SK-N-SH treated with all-trans-retinoic acid at 6 μM for 48 hours (cell line): ENCODE results near the gene SLAMF1.

ENCODE experiments used
- ATAC-seq: fragments of 200-7000 bp; cut with Tn5 transposase; 3 replicates; pipeline ENCODE4 v1.9.1; 2020; ENCODE audit warnings: mild to moderate bottlenecking, moderate library complexity
- ARNTL ChIP-seq: fragments of 450-650 bp; formaldehyde crosslinking; IDR thresholded peaks from 2 replicates; pipeline ENCODE4 v1.5.0; 2020; ENCODE audit warnings: low read depth, mild to moderate bottlenecking, moderate library complexity, borderline replicate concordance
- BACH2 ChIP-seq: fragments of 250-450 bp; sonication (Bioruptor Pico); IDR thresholded peaks from 2 replicates; pipeline ENCODE4 v1.9.0; 2021; ENCODE audit warnings: mild to moderate bottlenecking, borderline replicate concordance
- CSDC2 ChIP-seq: fragments of 250-450 bp; sonication (Bioruptor Pico); IDR thresholded peaks from 2 replicates; pipeline ENCODE4 v1.5.0; 2020; ENCODE audit warnings: mild to moderate bottlenecking, moderate library complexity
- ESRRG ChIP-seq: fragments of 250-450 bp; sonication (Bioruptor Pico); IDR thresholded peaks from 2 replicates; pipeline ENCODE4 v1.6.1; 2021; ENCODE audit warnings: mild to moderate bottlenecking
- GLIS3 ChIP-seq: fragments of 250-450 bp; sonication (Bioruptor Pico); IDR thresholded peaks from 2 replicates; pipeline ENCODE4 v1.5.0; 2020; ENCODE audit warnings: mild to moderate bottlenecking, moderate library complexity
- ISL1 ChIP-seq: fragments of 250-450 bp; sonication (Bioruptor Pico); IDR thresholded peaks from 2 replicates; pipeline ENCODE4 v2.1.2; 2022; ENCODE audit warnings: mild to moderate bottlenecking, moderate library complexity
- OSR1 ChIP-seq: fragments of 250-450 bp; sonication (Bioruptor Pico); IDR thresholded peaks from 2 replicates; pipeline ENCODE4 v1.8.0; 2022; ENCODE audit warnings: moderate library complexity, mild to moderate bottlenecking, inconsistent platforms
- PPARA ChIP-seq: fragments of 250-450 bp; sonication (Bioruptor Pico); IDR thresholded peaks from 2 replicates; pipeline ENCODE4 v1.5.0; 2020; ENCODE audit warnings: mild to moderate bottlenecking, borderline replicate concordance
- RARB ChIP-seq: fragments of 250-450 bp; sonication (Bioruptor Pico); IDR thresholded peaks from 2 replicates; pipeline ENCODE4 v1.8.0; 2021; ENCODE audit warnings: mild to moderate bottlenecking, moderate library complexity
- SNAI2 ChIP-seq: fragments of 250-450 bp; sonication (Bioruptor Pico); IDR thresholded peaks from 2 replicates; pipeline ENCODE4 v1.5.0; 2020; ENCODE audit warnings: mild to moderate bottlenecking, moderate library complexity
- TCF4 ChIP-seq: fragments of 250-450 bp; sonication (Bioruptor Pico); IDR thresholded peaks from 2 replicates; pipeline ENCODE4 v1.8.0; 2021; ENCODE audit warnings: mild to moderate bottlenecking, moderate library complexity, borderline replicate concordance
- TOX ChIP-seq: fragments of 250-450 bp; sonication (Bioruptor Pico); IDR thresholded peaks from 2 replicates; pipeline ENCODE4 v1.8.0; 2021; ENCODE audit warnings: mild to moderate bottlenecking, moderate library complexity, borderline replicate concordance
- ZFP3 ChIP-seq: fragments of 250-450 bp; sonication (Bioruptor Pico); IDR thresholded peaks from 2 replicates; pipeline ENCODE4 v1.5.0; 2020; ENCODE audit warnings: mild to moderate bottlenecking, moderate library complexity
- ZFP30 ChIP-seq: fragments of 450-650 bp; formaldehyde crosslinking; IDR thresholded peaks from 2 replicates; pipeline ENCODE4 v1.5.0; 2022; ENCODE audit warnings: mild to moderate bottlenecking, moderate library complexity
- ZNF70 ChIP-seq: fragments of 450-650 bp; formaldehyde crosslinking; IDR thresholded peaks from 2 replicates; pipeline ENCODE4 v1.5.0; 2020; ENCODE audit warnings: mild to moderate bottlenecking, moderate library complexity
- TF ChIP-seq, protein P1 (sequence below): fragments of 250-450 bp; sonication (Bioruptor Pico); IDR thresholded peaks from 2 replicates; pipeline ENCODE4 v1.5.1; 2020; ENCODE audit warnings: low read depth, mild to moderate bottlenecking, moderate library complexity
- TF ChIP-seq, protein P2 (sequence below): fragments of 250-450 bp; sonication (Bioruptor Pico); IDR thresholded peaks from 2 replicates; pipeline ENCODE4 v1.5.1; 2021; ENCODE audit warnings: mild to moderate bottlenecking, moderate library complexity
- TF ChIP-seq, protein P3 (sequence below): fragments of 250-450 bp; sonication (Bioruptor Pico); IDR thresholded peaks from 2 replicates; pipeline ENCODE4 v1.8.0; 2021; ENCODE audit warnings: low read depth, mild to moderate bottlenecking, moderate library complexity, borderline replicate concordance
- TF ChIP-seq, protein P4 (sequence below): fragments of 250-450 bp; sonication (Bioruptor Pico); IDR thresholded peaks from 2 replicates; pipeline ENCODE4 v1.5.0; 2020; ENCODE audit warnings: mild to moderate bottlenecking, moderate library complexity
- TF ChIP-seq, protein P5 (sequence below): fragments of 250-450 bp; sonication (Bioruptor Pico); IDR thresholded peaks from 2 replicates; pipeline ENCODE4 v1.8.0; 2020; ENCODE audit warnings: mild to moderate bottlenecking, moderate library complexity, borderline replicate concordance

SLAMF1 gene

DNA sequence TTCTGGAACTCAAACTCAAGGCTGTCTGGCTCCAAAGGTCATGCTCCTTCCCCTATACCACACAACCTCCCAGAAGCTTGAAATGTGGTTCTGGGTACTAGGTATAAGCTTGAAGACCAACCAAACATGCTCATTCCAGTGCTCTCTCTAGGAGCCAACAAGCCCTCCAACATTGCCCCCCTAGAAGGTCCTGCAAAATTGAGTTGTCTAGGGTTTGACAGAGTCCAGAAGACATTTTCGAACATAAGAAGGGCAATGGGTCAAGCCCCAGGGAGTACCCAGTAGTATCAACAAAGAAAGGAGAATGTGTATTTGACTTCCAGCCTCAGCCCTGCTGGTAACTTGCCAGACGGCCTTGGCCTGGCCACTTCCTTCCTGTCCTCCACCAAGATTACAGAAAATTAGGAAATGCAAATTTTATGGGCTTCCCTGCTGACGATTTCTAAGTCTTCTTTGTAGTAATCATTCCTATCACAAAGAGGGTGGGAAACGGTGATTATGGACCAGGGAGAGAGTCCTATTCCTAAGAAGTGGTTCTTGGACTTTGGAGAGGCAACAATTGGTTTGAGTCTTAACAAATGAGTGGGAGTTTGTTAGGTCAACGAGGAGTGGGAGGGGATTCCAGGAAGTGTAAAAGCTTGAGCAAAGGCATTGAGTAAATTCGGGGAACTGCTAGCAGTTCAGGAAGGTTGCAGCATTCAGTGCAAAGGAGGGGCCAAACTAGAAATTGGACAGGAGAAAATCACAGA is 18.7 kb upstream of the SLAMF1 start:
- TF ChIP-seq PPARA (CRISPR knock-in tag) (no peak), OSR1 (CRISPR knock-in tag) (no peak), GLIS3 (CRISPR knock-in tag) (no peak), ESRRG (no peak), ZFP3 (CRISPR knock-in tag) (no peak), CSDC2 (CRISPR knock-in tag) (no peak), ZNF70 (CRISPR knock-in tag) (no peak)
- TF ChIP-seq, protein P1, sequence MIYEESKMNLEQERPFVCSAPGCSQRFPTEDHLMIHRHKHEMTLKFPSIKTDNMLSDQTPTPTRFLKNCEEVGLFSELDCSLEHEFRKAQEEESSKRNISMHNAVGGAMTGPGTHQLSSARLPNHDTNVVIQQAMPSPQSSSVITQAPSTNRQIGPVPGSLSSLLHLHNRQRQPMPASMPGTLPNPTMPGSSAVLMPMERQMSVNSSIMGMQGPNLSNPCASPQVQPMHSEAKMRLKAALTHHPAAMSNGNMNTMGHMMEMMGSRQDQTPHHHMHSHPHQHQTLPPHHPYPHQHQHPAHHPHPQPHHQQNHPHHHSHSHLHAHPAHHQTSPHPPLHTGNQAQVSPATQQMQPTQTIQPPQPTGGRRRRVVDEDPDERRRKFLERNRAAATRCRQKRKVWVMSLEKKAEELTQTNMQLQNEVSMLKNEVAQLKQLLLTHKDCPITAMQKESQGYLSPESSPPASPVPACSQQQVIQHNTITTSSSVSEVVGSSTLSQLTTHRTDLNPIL (CRISPR knock-in tag), result no peak
- TF ChIP-seq, protein P2, sequence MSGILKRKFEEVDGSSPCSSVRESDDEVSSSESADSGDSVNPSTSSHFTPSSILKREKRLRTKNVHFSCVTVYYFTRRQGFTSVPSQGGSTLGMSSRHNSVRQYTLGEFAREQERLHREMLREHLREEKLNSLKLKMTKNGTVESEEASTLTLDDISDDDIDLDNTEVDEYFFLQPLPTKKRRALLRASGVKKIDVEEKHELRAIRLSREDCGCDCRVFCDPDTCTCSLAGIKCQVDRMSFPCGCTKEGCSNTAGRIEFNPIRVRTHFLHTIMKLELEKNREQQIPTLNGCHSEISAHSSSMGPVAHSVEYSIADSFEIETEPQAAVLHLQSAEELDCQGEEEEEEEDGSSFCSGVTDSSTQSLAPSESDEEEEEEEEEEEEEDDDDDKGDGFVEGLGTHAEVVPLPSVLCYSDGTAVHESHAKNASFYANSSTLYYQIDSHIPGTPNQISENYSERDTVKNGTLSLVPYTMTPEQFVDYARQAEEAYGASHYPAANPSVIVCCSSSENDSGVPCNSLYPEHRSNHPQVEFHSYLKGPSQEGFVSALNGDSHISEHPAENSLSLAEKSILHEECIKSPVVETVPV (CRISPR knock-in tag), result no peak
- TF ChIP-seq, protein P3, sequence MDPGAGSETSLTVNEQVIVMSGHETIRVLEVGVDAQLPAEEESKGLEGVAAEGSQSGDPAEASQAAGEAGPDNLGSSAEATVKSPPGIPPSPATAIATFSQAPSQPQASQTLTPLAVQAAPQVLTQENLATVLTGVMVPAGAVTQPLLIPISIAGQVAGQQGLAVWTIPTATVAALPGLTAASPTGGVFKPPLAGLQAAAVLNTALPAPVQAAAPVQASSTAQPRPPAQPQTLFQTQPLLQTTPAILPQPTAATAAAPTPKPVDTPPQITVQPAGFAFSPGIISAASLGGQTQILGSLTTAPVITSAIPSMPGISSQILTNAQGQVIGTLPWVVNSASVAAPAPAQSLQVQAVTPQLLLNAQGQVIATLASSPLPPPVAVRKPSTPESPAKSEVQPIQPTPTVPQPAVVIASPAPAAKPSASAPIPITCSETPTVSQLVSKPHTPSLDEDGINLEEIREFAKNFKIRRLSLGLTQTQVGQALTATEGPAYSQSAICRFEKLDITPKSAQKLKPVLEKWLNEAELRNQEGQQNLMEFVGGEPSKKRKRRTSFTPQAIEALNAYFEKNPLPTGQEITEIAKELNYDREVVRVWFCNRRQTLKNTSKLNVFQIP, result no peak
- no peak for ATAC-seq

DNA sequence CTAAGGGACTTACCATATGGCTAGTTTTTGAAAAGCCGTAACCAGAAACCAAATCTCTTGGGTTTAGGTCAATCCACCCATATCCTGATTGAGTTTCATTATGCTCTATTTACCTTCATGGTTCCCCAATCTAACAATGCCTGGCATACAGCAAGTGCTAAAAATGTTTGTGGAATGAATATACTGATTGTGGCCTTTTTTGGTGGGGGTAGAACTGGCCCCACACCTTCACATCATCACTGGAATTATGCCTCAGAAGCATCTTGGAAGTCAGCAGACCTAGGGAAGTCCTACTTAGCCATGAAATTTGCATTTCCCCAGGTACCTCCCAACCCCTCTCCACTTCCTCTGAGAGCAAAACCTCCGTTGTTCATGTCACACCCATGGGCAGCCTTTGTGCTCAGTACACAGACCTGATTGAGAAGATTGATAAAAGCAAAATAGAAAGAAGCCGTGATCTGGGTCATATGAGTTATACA is 17.8 kb upstream of the SLAMF1 start:
- ATAC-seq, result no peak

DNA sequence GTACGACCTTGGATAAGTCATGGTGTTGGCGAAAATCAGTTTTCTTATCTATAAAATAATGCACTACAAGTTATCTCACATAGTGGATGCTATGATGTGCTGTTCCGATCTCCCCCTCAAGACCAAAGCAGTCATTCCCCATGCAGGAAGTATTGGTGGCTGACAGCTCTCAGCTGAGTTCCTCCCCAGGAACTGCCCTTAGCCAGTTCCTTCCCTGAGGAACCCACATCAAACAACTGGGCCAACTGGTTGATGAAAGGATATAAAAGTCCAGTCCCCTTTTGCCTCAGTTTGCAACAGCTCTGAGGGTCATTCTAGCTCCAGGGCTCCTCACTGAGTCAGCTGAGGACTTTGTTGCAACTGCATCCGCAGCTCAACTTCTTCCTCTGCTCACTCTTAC is 16.1 kb upstream of the SLAMF1 start:
- TF ChIP-seq ESRRG (no peak), BACH2 (no peak), ZNF70 (CRISPR knock-in tag) (no peak), GLIS3 (CRISPR knock-in tag) (no peak), TOX (CRISPR knock-in tag) (no peak), ARNTL (no peak), ISL1 (CRISPR knock-in tag) (no peak), CSDC2 (CRISPR knock-in tag) (no peak), PPARA (CRISPR knock-in tag) (no peak), ZFP30 (no peak), RARB (CRISPR knock-in tag) (no peak), TCF4 (CRISPR knock-in tag) (no peak), SNAI2 (CRISPR knock-in tag) (no peak)
- TF ChIP-seq, protein P1 (CRISPR knock-in tag), result no peak
- TF ChIP-seq, protein P3, result no peak
- TF ChIP-seq, protein P4, sequence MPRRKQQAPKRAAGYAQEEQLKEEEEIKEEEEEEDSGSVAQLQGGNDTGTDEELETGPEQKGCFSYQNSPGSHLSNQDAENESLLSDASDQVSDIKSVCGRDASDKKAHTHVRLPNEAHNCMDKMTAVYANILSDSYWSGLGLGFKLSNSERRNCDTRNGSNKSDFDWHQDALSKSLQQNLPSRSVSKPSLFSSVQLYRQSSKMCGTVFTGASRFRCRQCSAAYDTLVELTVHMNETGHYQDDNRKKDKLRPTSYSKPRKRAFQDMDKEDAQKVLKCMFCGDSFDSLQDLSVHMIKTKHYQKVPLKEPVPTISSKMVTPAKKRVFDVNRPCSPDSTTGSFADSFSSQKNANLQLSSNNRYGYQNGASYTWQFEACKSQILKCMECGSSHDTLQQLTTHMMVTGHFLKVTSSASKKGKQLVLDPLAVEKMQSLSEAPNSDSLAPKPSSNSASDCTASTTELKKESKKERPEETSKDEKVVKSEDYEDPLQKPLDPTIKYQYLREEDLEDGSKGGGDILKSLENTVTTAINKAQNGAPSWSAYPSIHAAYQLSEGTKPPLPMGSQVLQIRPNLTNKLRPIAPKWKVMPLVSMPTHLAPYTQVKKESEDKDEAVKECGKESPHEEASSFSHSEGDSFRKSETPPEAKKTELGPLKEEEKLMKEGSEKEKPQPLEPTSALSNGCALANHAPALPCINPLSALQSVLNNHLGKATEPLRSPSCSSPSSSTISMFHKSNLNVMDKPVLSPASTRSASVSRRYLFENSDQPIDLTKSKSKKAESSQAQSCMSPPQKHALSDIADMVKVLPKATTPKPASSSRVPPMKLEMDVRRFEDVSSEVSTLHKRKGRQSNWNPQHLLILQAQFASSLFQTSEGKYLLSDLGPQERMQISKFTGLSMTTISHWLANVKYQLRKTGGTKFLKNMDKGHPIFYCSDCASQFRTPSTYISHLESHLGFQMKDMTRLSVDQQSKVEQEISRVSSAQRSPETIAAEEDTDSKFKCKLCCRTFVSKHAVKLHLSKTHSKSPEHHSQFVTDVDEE, result no peak
- TF ChIP-seq, protein P5, sequence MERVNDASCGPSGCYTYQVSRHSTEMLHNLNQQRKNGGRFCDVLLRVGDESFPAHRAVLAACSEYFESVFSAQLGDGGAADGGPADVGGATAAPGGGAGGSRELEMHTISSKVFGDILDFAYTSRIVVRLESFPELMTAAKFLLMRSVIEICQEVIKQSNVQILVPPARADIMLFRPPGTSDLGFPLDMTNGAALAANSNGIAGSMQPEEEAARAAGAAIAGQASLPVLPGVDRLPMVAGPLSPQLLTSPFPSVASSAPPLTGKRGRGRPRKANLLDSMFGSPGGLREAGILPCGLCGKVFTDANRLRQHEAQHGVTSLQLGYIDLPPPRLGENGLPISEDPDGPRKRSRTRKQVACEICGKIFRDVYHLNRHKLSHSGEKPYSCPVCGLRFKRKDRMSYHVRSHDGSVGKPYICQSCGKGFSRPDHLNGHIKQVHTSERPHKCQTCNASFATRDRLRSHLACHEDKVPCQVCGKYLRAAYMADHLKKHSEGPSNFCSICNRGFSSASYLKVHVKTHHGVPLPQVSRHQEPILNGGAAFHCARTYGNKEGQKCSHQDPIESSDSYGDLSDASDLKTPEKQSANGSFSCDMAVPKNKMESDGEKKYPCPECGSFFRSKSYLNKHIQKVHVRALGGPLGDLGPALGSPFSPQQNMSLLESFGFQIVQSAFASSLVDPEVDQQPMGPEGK (CRISPR knock-in tag), result no peak
- TF ChIP-seq, all 23 proteins: peak for 0
- ATAC-seq, result no peak

More for the DNA sequence above, 17.8 kb upstream of the SLAMF1 start:
- no peak for TF ChIP-seq PPARA (CRISPR knock-in tag)
- no peak for TF ChIP-seq ZFP30
